Activated T-cell treated with anti-CD3 and anti-CD28 coated beads for 24 hours (primary cell): ENCODE data around the gene LYSMD2.
A peak's percentile ranks its signal among the peaks of the same experiment; 100 is the strongest.
"Not testable (repeated sequence)": the region's sequence is repeated elsewhere in the genome, so short reads cannot be mapped to it uniquely, and the experiment has no call there.

ENCODE experiments used
- DNase-seq: peaks from one replicate; pipeline ENCODE4 v3.0.0-alpha.2; 2020; ENCODE audit warnings: low read depth

The LYSMD2 gene, protein sequence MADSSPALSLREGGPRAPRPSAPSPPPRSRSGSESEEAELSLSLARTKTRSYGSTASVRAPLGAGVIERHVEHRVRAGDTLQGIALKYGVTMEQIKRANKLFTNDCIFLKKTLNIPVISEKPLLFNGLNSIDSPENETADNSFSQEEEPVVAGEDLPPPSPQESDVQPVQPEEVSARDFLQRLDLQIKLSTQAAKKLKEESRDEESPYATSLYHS

DNA sequence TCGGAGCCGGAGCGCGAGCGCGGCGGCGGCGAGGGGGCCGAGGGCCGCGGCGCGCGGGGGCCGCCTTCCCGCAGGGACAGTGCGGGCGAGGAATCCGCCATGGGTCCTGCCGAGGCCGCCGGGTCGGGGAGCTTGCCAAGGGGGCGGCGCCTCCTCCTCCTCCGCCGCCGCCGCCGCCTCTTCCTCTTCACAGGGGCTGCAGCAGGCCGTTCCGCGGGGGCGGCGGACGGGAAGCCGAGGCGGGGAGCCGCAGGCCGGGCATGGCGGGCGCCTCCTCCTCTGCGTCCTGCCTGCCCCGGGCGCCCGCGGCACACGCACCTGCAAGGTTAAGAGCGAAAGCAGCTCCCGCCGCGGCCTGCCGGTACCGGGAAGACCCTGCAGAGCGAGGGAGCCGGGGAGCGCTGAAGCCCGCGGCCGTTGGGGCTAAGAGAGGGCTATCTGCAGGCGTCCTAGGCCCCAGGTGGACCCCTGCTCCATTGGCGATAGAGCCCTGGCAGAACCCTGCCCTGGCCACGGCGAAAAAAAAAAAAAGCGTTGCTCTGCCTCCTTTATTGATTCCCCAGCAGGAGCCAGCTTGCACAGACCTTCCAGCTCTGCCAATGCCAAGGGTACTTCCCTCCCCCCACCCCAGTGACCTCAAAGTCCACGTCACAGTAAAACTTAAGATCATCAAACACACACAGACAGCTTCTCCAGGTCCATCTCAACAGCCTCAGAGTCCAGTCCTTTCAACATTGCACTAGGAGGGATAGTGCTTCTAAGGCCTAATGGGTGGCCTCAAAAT is at the start of gene LYSMD2:
Gene LYSMD2, minus strand, starts transcription at position 134 of the 784 bp plus-strand sequence. Its CDS starts 33 bp downstream, at position 101.
- peak; percentile 54 for DNase-seq

DNA sequence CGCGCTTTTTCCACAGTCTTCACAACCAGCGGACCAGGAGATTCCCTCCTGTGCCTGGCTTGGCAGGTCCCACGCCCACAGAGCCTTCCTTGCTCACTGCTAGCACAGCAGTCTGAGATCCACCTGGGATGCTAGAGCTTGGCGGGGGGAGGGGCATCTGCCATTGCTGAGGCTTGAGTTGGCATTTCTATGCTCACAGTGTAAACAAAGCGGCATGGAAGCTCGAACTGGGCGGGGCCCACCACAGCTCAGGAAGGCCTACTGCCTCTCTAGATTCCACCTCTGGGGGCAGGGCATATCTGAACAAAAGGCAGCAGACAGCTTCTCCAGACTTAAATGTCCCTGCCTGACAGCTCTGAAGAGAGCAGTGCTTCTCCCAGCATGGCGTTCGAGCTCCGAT is 49.7 kb upstream of the LYSMD2 start:
- DNase-seq, result not testable (repeated sequence)

DNA sequence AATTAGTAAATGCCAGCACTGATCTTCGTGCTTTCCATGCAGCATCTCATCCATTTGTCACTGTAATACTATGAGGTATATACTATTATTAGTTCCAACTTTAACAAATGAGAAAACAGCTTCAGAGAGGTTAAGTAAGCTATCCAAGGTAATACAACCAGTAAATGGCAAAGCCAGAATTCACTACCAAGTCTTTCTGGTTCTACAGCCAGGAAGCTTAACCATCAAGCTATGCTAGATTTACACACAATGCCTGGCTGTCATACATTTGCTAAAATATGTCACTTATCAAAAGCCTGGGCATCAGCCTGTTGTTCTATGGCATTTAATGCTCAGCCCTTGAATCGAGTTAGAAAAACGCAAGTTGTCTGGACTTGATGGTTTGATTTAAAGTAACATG is 46.5 kb upstream of the LYSMD2 start:
- DNase-seq, result no peak

DNA sequence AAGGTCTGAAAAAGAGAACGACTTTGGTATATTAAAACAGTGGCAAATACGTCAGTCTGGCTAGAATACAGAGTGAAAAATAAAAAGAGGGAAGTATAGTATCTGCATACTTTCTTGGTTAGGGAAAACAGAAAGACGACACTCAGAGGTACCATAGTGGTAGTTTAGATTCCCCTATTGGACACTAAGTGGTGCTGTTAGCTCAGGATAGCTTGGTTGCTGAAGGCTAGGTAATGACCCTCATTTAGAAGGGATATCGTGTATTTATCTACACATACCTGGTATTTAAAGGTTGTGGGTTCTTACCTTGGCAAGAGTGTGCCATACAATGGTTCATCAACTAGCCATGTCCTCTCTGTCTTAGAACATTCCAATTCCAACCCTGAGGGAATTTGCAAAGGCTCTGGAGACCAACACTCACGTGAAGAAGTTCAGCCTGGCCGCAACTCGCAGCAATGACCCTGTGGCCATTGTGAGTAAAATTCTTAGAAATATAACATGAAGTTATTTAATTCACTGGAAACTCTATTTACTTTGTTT is 45.0 kb upstream of the LYSMD2 start:
- DNase-seq, result no peak

DNA sequence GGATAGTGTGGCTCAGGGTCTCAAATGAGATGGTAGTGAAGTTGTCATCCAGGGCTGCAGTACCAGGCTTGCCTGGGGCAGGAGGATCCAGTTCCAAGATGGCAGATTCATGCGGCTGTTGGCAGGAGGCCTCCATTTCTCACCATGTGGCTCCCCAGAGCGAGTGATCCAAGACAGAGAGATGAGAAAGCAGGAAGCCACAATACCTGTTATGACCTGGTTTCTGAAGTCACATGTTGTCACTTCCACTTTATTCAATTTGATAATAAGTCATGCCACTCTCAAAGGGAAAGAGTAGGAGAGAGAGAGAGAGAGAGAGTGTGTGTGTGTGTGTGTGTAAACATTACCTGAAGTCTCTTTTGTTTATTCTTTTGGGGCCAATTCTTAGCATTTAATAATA is 44.1 kb upstream of the LYSMD2 start:
- DNase-seq, result no peak

DNA sequence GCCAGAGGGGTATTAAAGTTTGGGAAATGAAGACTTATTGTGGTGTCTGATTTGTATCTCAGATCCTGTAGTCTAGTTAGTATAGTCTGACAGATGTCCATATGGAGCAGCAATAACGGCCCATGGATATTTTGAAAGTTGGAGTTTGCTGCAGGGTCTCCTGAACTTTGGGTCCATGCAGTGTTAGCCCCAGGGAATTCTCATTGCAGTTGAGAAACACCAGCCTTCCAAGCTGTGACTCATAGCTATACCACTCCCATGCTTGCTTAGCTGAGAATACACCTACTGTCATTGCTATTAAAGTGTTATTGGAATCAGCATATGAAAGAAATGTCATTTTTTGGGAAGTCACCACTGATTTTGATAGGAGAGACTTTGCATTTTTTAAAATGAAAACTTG is 43.2 kb upstream of the LYSMD2 start:
- no peak for DNase-seq

DNA sequence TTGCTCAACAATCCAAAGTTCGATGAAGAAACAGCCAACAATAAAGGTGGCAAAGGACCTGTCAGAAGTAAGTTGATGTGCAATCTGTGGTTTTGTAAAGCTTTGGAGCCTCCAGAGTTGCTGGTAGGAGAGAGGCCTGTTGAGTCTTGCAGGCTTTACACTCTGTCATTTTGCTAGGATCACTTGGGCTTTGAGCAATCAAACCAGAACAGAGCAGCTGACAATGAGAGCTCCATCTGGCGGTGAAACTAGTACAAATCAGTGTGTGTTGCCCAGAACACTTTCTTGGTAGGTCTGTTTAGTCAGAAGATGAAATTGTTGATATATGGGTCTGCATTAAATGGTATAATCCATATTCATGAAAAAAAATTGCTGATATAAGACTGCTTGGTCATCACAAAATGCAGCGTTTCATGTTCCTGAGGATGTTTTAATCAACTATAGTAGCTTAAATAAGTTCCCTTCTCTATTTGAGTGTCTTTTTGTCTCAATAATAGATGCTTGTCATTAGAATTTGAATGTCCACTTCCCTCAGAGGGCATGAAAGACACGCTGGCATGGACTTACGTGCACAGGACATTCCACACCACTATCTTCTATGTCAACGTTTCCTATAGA is 39.6 kb upstream of the LYSMD2 start:
- peak; percentile 54 for DNase-seq

DNA sequence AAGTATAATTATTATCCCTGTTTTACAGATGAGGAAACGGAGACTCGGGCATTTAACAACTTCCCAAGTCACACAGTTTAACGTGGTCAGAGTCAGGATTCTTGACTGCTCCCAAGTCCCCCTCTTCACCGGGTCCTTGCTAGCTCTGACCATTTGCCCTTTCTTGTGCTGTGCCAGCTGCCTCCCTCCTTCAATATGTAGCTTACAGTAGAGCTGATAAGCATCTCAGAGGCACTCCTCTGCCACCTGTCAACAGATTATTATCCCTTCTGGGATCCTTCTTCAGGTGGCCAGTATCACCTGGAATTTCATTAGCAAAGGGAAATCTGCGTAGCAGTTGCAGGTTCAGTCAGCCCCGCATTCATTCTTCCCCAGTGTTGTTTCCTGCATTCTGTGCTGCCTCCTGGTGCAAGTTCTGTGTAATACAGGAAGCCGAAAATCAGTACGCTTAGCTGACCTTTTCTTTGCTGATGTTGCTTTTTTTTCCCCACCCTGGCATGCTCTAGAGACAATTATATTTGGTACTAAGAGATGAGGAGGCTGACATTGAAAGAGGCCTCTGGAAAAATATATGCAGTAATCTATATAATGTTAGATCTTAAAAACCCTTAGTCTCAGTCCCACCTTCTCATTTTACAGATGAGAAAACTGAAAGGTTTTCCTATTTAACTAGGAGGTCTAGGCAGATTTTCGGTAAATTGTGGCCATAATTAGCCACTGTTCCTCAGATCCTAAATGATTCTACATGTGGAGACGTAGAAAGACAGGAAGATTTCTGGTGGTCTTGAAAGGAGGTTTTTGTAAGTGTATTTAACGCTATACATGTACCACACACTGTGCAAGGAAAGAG is 38.7 kb upstream of the LYSMD2 start:
- peak; percentile 44 for DNase-seq

DNA sequence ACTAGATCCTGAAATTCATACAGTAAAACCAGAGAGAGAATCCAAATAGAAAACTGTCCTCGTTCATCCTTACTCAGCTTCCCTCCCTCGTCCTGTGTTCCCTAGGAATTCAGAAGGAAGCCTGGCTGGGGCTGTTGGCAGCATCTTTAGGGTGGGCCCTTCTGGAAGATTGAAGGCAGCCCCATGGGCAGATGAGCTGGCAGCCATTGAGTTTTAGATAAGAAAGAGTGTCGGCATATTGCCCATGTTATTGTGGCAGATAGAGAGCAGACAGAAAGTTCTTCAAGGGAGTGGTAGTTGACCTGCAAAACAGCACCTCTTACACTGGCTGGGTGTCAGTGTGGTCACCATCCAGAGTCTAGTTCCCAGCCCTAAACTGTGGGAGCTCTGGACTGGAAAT is 37.5 kb upstream of the LYSMD2 start:
- DNase-seq, result no peak

DNA sequence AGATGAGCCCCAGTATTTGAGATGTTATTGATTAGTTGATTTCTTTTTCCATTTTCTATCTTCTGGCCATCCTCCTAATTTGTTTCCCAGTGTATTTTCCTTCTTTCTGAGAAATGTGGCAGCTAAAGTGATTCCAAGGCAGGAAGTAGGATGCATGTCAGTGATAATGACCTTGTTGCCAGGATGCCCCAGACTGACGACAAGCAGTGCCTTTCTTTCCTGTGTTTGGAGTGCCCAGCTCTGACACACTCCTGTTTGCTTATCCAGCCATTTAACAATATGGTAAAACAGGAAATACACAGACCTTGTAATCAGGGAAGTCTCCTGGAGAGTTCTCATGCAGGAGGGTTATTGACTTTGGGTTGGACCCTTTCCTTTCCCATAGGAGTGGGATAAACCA is 34.3 kb upstream of the LYSMD2 start:
- DNase-seq, result no peak

DNA sequence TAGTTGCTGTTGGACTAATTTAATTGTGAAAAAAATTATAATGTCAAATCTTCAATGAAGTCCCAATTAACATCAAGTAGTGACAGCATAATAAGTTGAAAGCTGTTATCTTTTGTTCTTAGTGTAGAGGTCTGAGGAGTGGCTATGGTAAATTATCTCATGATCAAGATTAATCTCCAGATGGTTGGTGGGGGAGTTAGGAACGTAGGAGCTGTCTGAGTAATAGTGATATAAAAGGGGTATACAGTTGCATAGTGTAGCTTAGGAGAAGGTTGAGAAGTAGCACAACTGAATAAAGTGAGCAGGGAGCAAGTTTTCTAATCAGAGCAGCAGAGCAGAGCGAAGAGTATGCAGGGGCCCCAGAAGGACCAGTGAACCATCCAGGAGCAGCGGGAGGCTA is 33.4 kb upstream of the LYSMD2 start:
- DNase-seq, result no peak

DNA sequence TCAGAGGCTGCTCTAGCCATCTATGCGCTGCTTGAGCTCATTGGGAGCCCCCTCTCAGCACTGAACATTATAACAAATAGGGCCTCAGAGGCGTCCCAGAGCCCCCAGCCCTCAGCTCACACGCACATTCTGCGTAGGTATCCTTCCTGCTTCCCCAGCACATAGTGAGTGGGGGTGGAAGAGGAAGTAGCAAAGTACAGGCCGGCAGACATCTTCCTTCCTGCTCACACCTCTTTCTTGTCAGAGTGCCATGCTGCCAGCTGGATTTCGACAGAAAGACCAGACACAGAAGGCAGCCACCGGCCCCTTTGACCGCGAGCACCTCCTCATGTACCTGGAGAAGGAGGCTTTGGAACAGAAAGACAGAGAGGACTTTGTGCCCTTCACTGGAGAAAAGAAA is 30.6 kb upstream of the LYSMD2 start:
- DNase-seq, result no peak

DNA sequence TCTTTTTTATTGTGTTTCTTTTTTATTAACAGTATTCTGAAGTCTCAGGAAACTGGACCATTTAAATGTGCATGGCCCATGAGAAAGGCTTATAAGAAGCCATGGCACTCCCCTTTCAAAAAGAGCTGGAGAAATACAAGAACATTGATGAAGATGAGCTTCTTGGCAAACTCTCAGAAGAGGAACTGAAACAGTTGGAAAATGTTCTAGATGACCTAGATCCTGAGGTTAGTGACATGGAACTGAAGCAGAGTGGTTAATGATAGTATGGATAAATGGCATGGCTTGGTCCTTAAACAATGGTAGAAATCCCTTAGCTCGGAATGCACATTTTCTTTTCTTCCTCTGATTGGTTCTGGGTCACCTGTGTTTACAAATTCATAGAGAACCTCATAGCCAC is 28.9 kb upstream of the LYSMD2 start:
- DNase-seq, result no peak

DNA sequence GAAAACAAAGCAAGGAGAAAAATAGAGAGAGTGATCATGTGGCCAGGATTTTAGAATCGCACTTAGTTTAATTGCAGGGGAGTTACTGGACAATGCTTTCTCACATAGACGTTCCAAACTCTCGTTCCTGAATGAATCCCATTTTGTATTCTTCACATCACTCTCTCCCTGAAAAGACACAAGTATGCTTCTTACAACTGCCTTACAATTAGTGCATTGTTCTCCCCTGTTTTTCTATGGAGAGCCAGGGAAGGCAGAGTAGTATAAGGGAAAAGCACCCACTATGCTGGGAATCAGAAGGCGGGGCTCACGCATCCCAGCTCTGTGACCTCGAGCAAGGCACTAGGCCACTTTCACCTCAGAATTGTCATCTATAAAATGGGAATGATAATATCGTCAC is 28.3 kb upstream of the LYSMD2 start:
- no peak for DNase-seq

DNA sequence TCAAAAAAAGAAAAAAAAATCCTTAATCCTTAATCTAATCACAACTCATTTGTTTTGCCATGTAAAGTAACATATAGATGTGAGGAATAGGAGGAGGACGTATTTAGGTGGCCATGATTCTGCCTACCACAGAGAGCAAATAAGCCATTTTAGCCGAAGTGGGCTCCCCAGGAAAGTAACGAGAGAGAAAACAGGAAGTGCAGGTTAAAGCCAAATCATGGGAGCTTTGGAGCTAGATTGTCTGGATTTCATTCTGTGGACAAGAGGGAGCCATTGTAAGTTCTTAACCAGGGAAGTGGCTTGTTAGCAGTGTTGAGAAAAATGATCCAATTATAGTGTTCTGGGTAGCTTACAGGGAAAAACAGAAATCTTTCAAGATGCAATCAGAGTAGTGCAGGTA is 23.4 kb upstream of the LYSMD2 start:
- no peak for DNase-seq

DNA sequence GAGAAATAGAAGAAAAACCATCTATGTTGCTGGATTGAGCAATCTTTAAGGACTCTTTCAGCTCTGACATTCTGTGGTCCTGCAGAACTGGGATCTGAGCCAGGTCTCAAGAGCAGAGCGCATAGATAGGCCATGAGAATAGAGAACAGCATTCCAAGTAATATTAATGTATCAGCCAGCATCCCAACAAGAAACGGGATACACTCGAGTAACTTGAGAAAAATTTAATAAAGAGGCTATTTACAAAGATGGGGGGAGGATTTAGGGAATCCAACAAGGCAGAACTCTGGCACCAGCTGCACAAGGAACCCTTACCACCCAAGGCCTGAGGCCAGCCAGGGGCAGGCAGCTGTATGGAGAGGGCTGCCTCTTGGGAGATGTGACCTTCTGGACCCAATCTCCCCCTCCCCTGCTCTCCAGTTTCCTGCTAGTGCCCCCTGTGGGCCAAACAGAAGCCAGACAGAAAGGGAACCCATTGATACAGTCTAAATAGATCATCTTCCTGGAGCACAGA is 22.2 kb upstream of the LYSMD2 start:
- DNase-seq, result no peak

DNA sequence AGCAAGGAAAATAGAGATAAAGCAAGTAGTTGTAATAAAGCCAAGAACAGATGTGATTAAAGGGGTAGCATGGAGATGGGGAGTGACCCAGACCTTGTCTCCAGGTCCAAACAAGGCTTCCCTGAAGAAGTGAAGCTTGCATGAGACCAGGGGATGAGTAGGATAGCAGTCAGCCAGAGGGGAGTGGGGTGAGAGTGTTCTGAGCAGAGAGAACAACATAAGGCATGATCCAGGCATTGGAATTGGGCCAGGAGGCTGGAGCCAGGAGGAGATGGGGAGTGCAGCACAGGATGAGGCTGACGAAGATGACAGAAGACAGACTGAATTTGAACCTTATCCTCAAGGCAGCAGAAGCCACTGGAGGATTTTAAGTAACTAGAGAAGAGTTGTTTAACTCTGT is 21.2 kb upstream of the LYSMD2 start:
- no peak for DNase-seq

DNA sequence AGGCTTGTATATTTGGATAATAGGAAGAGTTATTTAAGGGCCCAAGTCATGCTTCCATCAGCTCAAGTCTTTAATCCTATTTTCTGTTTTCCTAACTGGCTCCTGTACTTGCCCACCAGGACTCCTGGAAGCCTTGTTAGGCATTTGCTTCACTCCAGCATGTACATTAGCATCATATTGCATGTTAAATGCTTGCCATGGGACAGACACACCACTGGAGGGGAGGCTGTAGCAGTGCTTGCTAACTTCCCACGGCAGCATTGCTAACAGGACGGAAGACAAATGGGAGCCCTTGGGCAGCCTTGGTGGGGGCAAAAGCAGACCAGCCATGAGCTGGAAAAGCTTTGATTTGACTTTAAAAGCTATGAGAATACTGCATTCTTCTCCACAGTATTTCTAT is 20.0 kb upstream of the LYSMD2 start:
- DNase-seq, result no peak

DNA sequence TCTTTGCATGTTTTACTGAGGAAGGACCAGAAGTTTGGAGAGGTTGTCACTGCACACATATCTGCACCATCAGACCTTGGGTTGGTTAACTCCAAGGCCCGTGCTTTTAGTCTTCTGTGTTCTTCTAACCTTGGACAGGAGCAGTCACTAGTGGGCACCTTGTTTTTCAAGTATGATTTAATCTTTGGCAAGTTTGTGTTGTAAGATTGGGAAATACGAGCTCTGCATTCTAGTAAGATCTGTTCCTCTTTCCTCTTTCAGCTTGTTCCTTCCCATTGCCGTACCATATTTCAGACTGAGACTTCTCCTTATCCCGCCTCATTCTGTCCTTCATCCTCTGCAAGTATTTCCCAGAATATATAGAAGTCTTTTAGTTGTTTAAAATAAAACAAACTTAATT is 19.0 kb upstream of the LYSMD2 start:
- no peak for DNase-seq

DNA sequence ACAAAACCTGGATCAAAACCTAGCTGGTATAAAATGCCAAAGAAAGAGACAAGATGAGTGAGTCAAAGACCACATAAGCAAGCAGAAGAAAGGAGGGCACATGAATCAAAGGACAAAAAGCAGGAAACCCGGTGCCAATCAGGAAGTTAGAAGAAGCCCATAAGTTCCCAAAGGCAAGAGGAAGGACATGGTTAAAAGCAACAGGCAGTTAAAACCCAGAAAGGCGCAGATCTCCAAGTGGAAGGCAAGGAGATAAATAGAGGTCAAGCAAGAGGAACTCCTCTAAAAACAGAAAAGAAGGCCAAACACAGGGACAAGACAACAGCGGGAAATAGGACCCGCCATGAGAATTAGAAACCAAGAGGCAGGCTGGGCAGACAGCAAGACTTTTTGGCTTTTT is 18.3 kb upstream of the LYSMD2 start:
- no peak for DNase-seq

DNA sequence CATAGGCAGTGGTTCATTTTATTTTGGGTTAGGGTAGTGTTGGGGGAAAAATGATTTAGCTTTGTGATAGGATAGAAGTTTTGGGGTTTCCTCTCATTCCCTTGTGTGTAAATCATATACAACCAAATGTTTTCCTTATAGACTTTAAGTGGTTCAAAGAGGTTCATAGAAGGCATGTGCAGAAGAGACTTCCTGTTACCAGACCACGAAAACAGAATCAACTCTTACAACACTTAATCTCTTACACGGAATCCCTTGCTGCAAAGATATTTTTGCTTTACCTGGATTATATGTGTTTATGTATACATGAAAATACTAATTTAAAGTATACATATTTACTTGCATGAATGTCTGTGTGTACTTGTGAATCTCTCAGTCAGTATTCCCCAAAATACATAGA is 16.8 kb upstream of the LYSMD2 start:
- no peak for DNase-seq

DNA sequence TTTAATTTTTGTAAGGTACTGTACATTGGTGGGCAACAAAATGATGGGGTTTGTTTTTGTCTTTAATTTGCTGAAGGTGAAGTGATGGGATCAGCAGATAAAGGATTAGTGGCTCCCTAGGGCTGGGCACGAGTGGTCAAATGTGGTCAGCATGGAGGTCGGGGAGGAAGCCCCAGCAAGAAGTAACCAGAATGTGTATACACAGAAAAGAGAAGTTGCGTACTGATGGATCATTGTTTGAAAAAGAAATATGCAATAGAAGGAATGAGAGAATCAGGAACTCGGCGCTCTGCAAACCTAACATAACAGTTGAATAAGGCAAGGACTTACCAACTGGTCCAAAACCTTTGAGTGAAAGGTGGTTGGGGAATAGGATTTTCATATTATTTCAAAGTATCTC is 15.4 kb upstream of the LYSMD2 start:
- no peak for DNase-seq
